ENCODE results near the gene XRCC4.

- TF ChIP-seq POLR2A (IDR thresholded peaks at IDR 0.05) (no peak), CTCF (IDR thresholded peaks at IDR 0.05) (no peak), POLR2AphosphoS5 (IDR thresholded peaks at IDR 0.05) (no peak), EP300 (IDR thresholded peaks at IDR 0.05) (no peak)
Measured at GRCh38 chr5:83118471-83118870, 41.1 kb downstream of the XRCC4 start.

Data from suprapubic skin (tissue), 4 donors.